ENCODE results near the gene CDS1.
"Not testable (repeated sequence)": the region's sequence is repeated elsewhere in the genome, so short reads cannot be mapped to it uniquely, and the experiment has no call there.

Gene CDS1

DNA sequence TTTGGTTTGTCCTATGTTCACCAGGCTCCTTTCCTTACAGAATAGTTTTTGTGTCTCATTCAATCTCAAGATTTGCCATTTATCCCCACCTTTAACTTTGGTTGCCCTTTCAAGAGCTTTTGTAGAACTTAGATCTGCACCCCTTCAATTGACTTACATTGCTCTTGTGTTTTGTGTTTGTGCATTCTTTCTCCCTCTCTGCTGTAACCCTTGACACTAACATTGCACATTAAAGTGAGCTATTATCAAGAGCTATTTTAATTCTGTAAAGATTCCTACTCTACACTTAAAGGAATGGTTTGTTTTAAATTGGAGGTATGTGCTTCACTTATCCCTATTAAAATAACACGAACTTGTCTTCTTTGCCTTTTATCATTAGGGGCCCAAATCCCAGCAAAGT lies 65.3 kb downstream of the CDS1 start:
- no peak overlapping the region for H3K4me3 ChIP-seq (ENCODE audit: low read length)
- no peak overlapping the region for H3K9ac ChIP-seq (ENCODE audit: low read depth, low read length)
- WGBS = 58% methylated on average over 1 of the region's 1 CpG
- H3K27me3 ChIP-seq (ENCODE audit: insufficient read depth, low read length) = no peaks in the 10 kb centered on the region
- 0 out of 2 replicates have a peak overlapping the region, but pooled peaks have one; percentile 5 for H3K27ac ChIP-seq (ENCODE audit: low read depth, low read length)
- peaks cover 24% of the 10 kb centered on the region for H3K36me3 ChIP-seq (ENCODE audit: insufficient read depth, low read length)
- peaks cover 38% of the 10 kb centered on the region for H3K4me1 ChIP-seq (ENCODE audit: insufficient read depth, low read length)
- H3K9me3 ChIP-seq (ENCODE audit: insufficient read depth, low read depth, low read length) = no peaks in the 10 kb centered on the region

DNA sequence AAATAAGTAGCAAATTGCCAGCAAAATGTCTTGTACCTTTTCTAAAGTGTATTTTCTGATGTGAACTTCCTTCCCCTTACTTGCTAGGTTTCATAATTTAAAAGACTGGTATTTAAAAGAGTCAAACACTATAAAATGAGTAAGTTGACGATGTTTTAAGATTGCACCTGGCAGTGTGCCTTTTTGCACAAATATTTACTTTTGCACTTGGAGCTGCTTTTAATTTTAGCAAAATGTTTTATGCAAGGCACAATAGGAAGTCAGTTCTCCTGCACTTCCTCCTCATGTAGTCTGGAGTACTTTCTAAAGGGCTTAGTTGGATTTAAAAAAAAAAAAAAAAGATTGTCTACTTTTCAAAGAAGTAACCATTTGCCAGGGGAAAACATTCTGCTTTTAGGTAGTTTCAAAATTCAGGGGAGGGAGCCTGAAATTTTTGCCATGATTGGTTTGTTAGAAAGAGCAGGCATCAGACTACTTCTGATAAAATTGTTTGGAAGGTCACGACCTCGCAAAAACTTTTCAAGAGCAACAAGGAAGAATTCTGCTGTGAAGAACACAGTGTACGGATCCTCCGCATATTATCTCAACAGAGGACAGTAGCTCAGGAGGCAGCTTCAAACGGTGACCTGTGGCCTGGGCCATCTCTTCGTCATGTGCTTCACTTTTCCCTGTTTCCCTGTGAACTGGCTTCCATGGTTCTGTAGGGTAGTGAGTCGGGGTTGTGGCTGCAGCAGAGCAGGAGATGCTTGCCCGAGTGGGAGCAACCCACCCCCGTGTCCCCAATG lies 66.1 kb downstream of the CDS1 start:
- Histone ChIP-seq H3K4me1 (ENCODE audit: insufficient read depth, low read length) (peaks cover 38% of the 10 kb centered on the region), H3K36me3 (ENCODE audit: insufficient read depth, low read length) (peaks cover 21% of the 10 kb centered on the region), H3K27ac (ENCODE audit: low read depth, low read length) (no peak overlapping the region), H3K9me3 (ENCODE audit: insufficient read depth, low read depth, low read length) (no peaks in the 10 kb centered on the region), H3K4me3 (ENCODE audit: low read length) (no peak overlapping the region), H3K27me3 (ENCODE audit: insufficient read depth, low read length) (no peaks in the 10 kb centered on the region), H3K9ac (ENCODE audit: low read depth, low read length) (no peak overlapping the region)
- WGBS = 93% methylated on average over 10 of the region's 10 CpGs

DNA sequence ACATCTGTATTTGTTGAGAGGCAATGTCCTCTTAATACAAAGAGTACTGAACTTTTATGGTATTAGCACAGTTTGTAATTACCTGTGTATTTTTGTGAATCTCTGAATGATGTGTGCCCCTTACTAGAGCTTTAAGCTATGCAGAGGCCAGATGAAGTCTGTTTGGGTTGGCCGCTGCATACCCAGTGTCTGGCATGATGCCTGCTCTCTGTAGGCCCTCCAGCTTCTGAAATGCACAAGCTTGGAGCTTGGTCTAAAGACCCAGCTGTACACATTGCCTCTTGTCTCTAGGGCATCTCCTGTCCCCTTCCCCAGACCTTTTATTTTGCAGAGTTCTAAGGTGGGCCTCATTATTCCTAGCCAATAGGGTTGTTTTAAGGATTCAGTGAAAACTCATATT lies 68.6 kb downstream of the CDS1 start:
- no peak overlapping the region for H3K9ac ChIP-seq (ENCODE audit: low read depth, low read length)
- peaks cover 21% of the 10 kb centered on the region for H3K36me3 ChIP-seq (ENCODE audit: insufficient read depth, low read length)
- H3K27me3 ChIP-seq (ENCODE audit: insufficient read depth, low read length) = no peaks in the 10 kb centered on the region
- H3K9me3 ChIP-seq (ENCODE audit: insufficient read depth, low read depth, low read length) = no peaks in the 10 kb centered on the region
- peaks cover 33% of the 10 kb centered on the region for H3K4me1 ChIP-seq (ENCODE audit: insufficient read depth, low read length)
- H3K4me3 ChIP-seq (ENCODE audit: low read length) = no peak overlapping the region
- H3K27ac ChIP-seq (ENCODE audit: low read depth, low read length) = no peak overlapping the region
- WGBS = 98% methylated on average over 1 of the region's 1 CpG

DNA sequence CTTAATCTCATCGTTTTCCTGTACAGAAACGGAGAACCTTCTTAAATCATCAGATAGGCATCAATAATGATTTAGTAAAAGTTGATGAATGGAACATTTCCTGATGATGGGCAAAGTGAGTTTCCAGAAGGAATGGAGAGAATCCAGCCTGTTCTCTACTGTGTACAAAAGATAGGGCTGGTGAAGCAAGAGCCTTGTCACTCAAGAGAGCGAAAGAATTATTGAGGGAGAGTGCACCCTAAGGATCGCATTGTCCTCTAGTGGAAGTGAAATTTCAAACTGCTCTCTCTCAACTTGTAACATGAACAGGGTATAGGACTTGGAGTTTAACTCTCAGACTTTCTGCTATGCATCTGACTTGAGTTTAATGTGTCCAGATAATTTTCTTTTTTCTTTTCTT lies 69.6 kb downstream of the CDS1 start:
- 92% methylated on average over 4 of the region's 4 CpGs for WGBS
- Histone ChIP-seq H3K9me3 (ENCODE audit: insufficient read depth, low read depth, low read length) (0 out of 2 replicates have a peak, but pooled peaks cover under 1% of the 10 kb centered on the region), H3K9ac (ENCODE audit: low read depth, low read length) (no peak overlapping the region), H3K4me3 (ENCODE audit: low read length) (no peak overlapping the region), H3K4me1 (ENCODE audit: insufficient read depth, low read length) (peaks cover 23% of the 10 kb centered on the region), H3K27me3 (ENCODE audit: insufficient read depth, low read length) (no peaks in the 10 kb centered on the region), H3K36me3 (ENCODE audit: insufficient read depth, low read length) (peaks cover 21% of the 10 kb centered on the region), H3K27ac (ENCODE audit: low read depth, low read length) (no peak overlapping the region)

DNA sequence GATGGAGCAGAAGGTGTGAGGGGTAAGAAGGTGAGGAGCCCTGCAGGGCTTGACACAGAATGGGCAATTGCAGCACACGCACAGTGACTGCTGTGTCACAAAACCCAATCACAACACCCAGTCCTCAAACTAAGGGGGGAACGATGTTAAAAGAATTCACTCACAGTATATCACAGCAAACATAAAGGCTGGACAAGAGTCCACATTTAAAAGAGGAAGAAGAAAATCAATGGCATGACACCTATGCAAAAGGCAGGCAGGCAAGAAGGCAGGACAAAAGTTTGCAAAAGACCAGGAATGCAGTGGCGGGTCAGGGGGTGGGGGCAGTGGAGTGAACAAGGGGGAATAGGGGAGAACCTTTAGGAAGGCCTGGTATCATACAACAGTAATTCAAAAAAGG lies 77.7 kb downstream of the CDS1 start:
- Histone ChIP-seq H3K27ac (ENCODE audit: low read depth, low read length) (no peak overlapping the region), H3K9ac (ENCODE audit: low read depth, low read length) (no peak overlapping the region), H3K36me3 (ENCODE audit: insufficient read depth, low read length) (no peaks in the 10 kb centered on the region), H3K4me1 (ENCODE audit: insufficient read depth, low read length) (peaks cover 3% of the 10 kb centered on the region; the same call in 1 of the 2 replicates), H3K27me3 (ENCODE audit: insufficient read depth, low read length) (no peaks in the 10 kb centered on the region), H3K9me3 (ENCODE audit: insufficient read depth, low read depth, low read length) (peaks cover 12% of the 10 kb centered on the region; the same call in 1 of the 2 replicates), H3K4me3 (ENCODE audit: low read length) (no peak overlapping the region)
- 90% methylated on average over 3 of the region's 3 CpGs for WGBS

DNA sequence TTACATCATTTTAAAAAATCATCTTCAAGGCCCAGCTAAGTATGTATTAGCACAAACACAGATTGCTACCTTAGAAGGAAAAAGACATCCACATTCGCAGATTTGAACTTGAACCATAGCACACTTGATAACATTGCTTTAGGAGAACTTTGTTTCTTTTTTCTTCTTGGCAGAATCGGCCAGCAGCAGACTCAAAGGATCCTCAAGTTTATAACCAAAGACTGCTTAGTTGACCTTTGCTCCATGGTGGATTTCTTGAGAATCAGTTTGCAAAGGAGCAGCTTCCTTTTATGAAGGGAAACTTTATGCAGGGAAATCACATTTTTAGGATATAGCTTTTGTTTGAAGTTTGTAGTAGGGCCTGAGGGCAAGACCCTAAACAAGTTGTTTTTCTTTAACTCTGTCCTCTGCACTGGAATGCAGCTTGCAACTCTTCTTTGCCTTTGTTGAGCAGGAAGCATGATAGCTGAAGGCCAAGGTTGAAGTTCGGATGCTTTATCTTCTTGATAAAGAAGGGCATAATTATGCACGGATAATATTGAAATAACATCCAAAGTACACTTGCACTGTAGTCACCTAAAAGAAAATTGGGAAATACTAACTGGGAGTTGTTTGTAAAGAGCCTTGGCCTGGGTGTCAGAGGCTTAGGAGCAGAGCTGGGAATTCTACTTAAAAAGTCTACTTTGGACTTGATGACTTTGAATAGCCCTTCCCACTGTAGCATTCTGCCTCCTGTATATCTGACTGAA lies 78.4 kb downstream of the CDS1 start:
- Histone ChIP-seq H3K36me3 (ENCODE audit: insufficient read depth, low read length) (no peaks in the 10 kb centered on the region), H3K4me3 (ENCODE audit: low read length) (no peak overlapping the region), H3K27ac (ENCODE audit: low read depth, low read length) (no peak overlapping the region), H3K27me3 (ENCODE audit: insufficient read depth, low read length) (no peaks in the 10 kb centered on the region), H3K4me1 (ENCODE audit: insufficient read depth, low read length) (peaks cover 3% of the 10 kb centered on the region; the same call in 1 of the 2 replicates), H3K9ac (ENCODE audit: low read depth, low read length) (no peak overlapping the region), H3K9me3 (ENCODE audit: insufficient read depth, low read depth, low read length) (peaks cover 12% of the 10 kb centered on the region; the same call in 1 of the 2 replicates)
- 93% methylated on average over 4 of the region's 4 CpGs for WGBS

DNA sequence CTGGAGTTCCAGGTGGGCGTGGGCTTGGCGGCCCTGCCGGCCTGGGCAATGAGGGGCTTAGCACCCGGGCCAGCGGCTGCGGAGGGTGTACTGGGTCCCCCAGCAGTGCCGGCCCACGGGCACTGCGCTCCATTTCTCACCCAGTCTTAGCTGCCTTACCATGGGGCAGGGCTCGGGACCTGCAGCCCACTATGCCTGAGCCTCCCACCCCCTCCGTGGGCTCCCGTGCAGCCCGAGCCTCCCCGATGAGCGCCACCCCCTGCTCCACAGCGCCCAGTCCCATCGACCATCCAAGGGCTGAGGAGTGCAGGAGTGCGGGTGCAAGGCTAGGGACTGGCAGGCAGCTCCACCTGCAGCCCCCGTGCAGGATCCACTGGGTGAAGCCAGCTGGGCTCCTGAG lies 81.8 kb downstream of the CDS1 start:
- not testable (repeated sequence) for H3K27ac ChIP-seq (ENCODE audit: low read depth, low read length); H3K4me3 ChIP-seq (ENCODE audit: low read length); H3K9me3 ChIP-seq (ENCODE audit: insufficient read depth, low read depth, low read length); H3K4me1 ChIP-seq (ENCODE audit: insufficient read depth, low read length); H3K9ac ChIP-seq (ENCODE audit: low read depth, low read length); H3K27me3 ChIP-seq (ENCODE audit: insufficient read depth, low read length)
- peaks cover 19% of the 10 kb centered on the region for H3K36me3 ChIP-seq (ENCODE audit: insufficient read depth, low read length)
- 97% methylated on average over 19 of the region's 19 CpGs for WGBS

DNA sequence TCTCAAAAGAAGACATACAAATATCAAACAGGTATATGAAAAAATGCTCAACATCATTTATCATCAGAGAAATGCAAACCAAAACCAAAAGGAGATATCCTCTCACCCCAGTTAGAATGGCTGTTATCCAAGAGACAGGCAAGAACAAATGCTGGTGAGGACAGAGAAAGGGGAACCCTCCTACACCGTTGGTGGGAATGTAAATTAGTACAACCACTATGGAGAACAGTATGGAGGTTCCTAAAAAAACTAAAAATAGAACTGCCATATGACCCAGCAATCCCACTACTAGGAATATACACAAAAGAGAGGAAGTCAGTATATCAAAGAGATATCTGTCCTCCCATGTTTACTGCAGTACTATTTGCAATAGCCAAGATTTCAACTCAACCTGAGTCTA lies 83.5 kb downstream of the CDS1 start:
- no CpG with 5 or more reads among the region's 1 CpG for WGBS
- Histone ChIP-seq H3K36me3 (ENCODE audit: insufficient read depth, low read length) (peaks cover 35% of the 10 kb centered on the region), H3K27ac (ENCODE audit: low read depth, low read length) (no peak overlapping the region)

DNA sequence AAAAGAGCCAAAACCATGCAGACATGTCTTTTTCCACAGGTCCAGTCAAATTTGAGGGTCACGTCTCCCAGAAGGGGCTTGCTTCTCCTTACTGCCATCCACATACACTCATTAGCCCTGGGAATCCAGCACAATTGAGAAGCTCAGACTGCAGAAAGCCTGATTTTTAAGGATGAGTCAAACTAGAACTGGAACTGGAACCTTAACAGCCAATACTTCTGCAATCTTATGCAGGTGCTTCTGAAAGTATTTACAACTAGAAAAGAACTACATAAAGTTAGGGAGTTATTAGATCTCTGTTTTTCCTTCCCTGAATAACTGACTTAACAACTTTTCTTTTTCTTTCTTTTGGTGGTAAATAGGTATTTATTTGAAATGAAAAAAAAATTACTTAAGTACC lies 86.3 kb downstream of the CDS1 start:
- H3K4me1 ChIP-seq (ENCODE audit: insufficient read depth, low read length) = no peaks in the 10 kb centered on the region
- WGBS = 98% methylated on average over 1 of the region's 1 CpG
- H3K27me3 ChIP-seq (ENCODE audit: insufficient read depth, low read length) = no peaks in the 10 kb centered on the region
- peaks cover 60% of the 10 kb centered on the region for H3K36me3 ChIP-seq (ENCODE audit: insufficient read depth, low read length)
- no peaks in the 10 kb centered on the region for H3K9me3 ChIP-seq (ENCODE audit: insufficient read depth, low read depth, low read length)
- H3K4me3 ChIP-seq (ENCODE audit: low read length) = no peak overlapping the region
- H3K27ac ChIP-seq (ENCODE audit: low read depth, low read length) = no peak overlapping the region
- H3K9ac ChIP-seq (ENCODE audit: low read depth, low read length) = no peak overlapping the region

More for the DNA sequence above, 83.5 kb downstream of the CDS1 start:
- Histone ChIP-seq H3K4me3 (ENCODE audit: low read length) (no peak overlapping the region), H3K27me3 (ENCODE audit: insufficient read depth, low read length) (no peaks in the 10 kb centered on the region), H3K9ac (ENCODE audit: low read depth, low read length) (no peak overlapping the region), H3K9me3 (ENCODE audit: insufficient read depth, low read depth, low read length) (no peaks in the 10 kb centered on the region), H3K4me1 (ENCODE audit: insufficient read depth, low read length) (peaks cover under 1% of the 10 kb centered on the region; the same call in 1 of the 2 replicates)

DNA sequence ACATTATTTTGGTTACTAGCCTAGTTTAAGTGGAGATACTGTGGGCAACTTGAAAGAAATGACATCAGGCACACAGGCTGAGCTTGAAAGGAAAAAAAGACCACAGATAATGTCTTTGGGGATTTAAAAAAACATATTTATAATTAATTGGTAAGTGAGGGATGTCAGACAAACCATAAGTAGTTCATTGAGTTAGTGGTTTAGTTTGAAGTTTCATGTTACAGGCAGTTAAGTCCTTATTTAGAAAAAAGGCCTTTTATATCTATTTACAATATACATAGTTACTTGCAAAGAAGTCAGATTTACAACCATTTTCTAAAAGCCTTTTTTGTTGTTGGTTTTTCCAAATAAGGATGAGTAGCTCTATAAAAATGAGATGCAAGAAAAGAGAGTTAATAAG lies 89.2 kb downstream of the CDS1 start:
- no peak overlapping the region for H3K9ac ChIP-seq (ENCODE audit: low read depth, low read length)

DNA sequence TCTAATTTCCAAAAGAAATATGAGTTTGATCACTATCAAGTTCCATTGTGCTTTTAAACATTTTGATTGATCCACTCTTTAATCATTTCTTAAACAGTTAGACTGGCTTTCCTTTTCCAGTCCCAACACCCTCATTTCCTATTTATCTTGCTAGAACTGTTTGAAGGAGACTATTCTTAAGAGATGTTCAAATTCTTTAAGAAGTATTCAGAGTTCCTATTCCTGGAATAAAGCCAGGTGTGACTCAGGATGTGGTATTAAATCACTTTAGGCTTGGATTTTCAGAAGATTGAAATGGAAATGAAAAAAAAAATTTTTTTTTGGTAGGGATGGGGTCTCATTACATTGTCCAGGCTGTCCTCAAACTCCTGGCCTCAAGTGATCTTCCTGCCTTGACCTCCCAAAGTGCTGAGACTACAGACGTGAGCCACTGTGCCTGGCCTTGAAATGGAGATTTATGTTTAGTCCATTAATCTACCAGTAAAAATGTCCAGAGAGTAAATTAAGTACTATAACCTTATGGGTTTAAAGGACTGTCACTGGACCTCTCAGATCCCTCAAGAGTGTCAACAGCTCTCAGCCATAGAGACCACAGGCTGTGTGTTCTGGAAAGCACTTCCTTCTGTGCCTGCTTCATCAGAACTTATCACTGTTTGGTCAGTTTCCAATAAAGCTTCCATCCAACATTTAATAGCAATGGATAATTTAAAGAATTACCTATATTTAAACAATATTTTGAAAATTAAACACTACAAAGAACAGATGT lies 90.7 kb downstream of the CDS1 start:
- Histone ChIP-seq H3K36me3 (ENCODE audit: insufficient read depth, low read length) (peaks cover 87% of the 10 kb centered on the region), H3K4me3 (ENCODE audit: low read length) (no peak overlapping the region), H3K9me3 (ENCODE audit: insufficient read depth, low read depth, low read length) (no peaks in the 10 kb centered on the region), H3K27me3 (ENCODE audit: insufficient read depth, low read length) (no peaks in the 10 kb centered on the region), H3K27ac (ENCODE audit: low read depth, low read length) (no peak overlapping the region), H3K9ac (ENCODE audit: low read depth, low read length) (no peak overlapping the region), H3K4me1 (ENCODE audit: insufficient read depth, low read length) (no peaks in the 10 kb centered on the region)
- 88% methylated on average over 1 of the region's 1 CpG for WGBS

More for the DNA sequence above, 89.2 kb downstream of the CDS1 start:
- H3K27ac ChIP-seq (ENCODE audit: low read depth, low read length) = no peak overlapping the region
- H3K36me3 ChIP-seq (ENCODE audit: insufficient read depth, low read length) = peaks cover 77% of the 10 kb centered on the region
- no peaks in the 10 kb centered on the region for H3K27me3 ChIP-seq (ENCODE audit: insufficient read depth, low read length)
- H3K4me1 ChIP-seq (ENCODE audit: insufficient read depth, low read length) = no peaks in the 10 kb centered on the region
- no peaks in the 10 kb centered on the region for H3K9me3 ChIP-seq (ENCODE audit: insufficient read depth, low read depth, low read length)
- H3K4me3 ChIP-seq (ENCODE audit: low read length) = no peak overlapping the region

All from HUES64 (cell line).